HG02763 (cell line): ENCODE measurements around the gene RNPS1.

Experiments used
- ATAC-seq: cut with Tn5 transposase; IDR thresholded peaks from one replicate; pipeline ENCODE4 v1.9.1; 2021; ENCODE audit warnings: mild to moderate bottlenecking, moderate library complexity; ENCODE audit not compliant: unreplicated experiment

Gene RNPS1

DNA sequence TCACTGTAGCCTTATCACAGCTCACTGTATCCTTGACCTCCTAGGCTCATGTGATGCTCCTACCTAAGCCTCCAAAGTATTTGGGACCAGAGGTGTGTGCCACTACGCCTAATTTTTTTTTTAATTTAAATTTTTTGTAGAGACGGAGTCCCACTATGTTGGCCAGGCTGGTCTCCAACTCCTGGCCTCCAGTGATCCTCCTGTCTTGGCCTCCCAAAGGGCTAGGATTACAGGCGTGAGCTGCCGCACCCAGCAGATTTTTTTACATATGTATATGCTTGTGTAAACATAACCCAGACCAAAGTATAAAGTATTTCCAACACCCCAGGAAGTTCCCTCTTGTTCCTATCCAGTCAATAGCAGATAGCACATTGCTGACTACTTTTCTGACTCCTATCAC, 51.6 kb downstream of the RNPS1 start:
- no peak for ATAC-seq

DNA sequence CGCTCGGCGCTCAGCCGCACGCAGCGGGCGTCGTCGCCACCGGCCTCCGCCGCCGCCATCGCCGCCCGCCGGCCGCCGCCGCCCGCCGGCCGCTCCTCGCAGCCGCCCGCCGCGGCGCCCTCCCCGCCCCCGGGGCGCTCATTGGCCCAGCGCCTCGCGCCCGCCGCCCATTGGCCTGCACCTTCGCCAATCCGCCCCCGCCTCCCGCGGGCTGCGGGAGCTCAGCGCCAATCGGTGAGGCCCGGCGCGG, 53.3 kb downstream of the RNPS1 start, which contains the start of gene PGP:
TSS of gene PGP (minus strand) at position 122 of the 250 bp plus-strand sequence. CDS start at position 59, 63 bp downstream.
- ATAC-seq = peak; percentile 89

DNA sequence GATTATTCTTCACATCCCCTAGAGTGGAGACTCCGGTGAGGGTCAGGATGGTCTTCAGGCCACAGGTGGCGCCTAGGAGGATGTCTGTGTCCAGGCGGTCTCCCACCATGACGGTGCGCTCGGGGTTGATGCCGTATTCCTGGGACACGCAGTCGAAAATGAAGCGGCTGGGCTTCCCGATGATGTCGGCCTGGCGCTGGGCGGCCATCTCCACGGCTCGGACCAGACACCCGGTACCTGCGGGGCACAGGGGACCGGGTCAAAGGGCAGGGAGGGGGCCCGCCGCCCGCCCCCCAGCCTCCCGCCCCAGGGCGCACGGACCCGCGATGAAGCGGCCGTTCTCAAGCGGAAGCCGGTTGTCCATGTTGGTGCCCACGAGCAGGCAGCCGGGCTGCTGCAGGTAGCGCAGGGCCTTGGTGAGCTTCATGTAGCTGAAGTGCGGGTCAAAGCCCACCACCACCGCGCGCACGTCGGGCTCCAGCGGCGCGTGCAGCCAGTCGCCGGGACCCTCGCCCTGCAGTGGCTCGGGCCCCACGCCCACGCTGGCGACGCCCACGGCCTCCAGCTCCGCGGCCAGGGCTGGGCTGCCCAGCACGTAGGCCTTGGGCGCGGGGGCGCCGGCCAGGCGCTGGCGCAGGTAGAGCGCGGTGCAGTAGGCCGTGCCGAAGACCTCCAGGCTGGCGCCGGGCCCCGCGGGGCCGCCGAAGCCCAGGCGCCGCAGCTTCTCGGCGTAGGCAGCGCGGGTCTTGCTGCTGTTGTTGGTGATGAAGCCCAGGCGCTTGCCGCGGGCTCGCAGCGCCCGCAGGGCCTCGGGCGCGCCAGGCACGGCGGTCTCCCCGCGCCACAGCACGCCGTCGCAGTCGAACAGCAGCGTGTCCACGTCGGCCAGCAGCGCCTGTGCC, 53.9 kb downstream of the RNPS1 start:
- ATAC-seq = peak; percentile 2

DNA sequence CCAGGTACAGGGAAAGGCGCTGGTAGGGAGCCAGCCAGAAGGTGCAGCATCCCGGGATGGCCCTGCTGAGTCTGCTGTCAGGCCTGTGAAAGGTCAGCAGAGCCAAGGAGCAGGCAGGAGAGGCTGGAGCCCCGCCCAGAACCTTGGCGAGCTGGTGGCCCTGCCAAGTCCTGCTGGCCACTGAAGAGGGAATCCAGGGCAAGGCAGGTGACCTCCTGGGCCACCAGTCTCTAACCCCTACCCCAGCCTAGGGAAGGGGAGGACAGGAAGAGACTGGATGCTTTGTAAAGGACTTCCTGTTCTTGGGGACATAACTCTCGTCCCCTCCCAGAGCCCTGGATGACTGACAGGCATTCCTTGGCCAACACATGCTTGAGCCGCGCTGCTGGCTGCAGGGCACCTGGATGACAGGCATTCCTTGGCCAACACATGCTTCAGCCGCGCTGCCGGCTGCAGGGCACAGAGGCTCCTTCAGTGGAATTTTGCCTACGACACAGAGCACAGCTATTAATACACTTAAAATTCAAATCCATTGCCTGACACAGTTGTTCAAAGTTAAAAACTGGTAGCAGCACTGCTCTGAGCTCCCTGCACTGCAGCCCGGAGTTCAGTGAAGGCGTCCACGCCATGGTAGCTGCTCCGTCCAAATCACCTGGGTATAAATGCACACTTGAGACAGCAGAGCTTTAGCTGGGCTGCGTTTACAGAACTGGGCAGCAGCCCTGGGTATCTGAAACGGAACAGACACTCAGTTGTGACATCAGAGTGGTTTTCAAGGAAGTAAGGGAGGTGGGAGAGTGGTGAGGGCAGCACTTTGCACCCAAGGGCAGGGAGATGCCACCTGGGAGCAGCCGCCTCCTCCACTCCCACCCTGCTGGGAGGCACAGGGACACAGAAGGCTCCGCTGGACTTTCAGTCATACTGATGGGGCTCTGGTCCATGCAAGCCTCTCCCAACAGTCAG, 55.3 kb downstream of the RNPS1 start:
- ATAC-seq = no peak

DNA sequence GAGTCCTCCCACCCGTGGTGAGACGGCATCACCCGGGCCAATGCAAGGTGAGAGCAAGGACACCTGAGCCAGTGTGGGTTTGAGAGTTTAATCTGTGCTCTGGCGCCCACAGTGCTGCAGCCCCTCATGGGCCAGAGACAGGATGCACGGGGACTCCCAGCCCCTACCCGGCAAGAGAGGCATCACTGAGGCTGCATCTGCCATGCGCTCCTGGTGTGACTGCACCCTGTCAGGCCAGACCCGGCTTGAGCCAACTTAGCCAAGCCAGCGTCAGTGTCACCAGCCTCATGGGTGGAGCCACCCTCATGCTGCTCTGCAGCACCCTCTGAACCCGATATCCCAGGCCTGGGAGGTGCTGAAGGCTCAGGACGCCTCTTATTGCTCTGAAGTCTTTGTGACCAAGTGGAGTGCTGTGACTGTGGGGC, 56.0 kb downstream of the RNPS1 start:
- no peak for ATAC-seq

DNA sequence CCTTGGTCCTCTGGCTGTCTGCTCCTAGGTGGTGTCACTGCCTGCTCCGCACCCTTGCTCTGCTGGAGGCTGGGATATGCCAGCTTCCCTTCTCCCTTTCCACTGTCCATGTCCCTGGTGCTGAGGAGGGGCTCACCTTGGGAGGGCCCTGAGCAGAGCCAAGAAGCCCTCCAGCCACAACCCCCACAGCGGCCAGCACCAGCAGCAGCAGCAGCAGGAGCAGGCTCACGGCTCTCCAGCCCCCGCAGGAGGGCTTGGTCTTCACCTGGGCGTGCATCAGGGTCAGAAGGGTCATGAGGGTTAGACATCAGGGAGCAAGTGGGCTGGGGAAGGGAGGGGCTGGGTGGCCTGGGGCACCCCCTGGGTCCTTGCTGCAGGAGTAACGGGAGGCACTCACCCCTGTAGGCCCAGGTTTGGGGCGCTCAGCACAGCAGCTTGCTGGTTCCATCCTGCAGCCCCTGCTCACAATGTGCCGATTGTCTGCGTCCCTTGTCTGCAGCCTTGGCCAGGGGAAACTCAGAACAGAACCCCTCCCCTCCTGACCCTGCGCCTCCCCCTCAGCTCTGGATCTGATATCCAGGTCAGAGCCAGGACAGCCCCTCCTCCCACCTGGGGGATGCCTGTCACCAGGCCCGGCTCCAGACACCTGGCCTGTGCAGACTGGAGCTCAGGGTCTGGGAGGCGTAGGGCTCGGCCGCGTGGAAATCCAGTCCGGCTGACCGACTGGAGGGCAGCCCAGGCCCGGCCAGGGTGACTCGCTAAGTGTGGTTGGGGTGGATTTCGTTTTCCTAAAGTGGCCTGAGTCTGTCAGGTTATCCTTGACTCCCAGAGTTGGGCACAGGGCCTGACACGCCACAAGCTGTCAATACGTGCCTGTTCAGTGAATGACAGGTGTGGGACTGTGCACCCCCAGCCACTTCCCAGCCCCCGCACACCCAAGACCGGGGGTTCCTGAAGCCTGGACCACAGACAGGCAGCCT, 57.2 kb downstream of the RNPS1 start, which contains the start of gene BRICD5:
TSS of gene BRICD5 (minus strand) at position 478 of the 980 bp plus-strand sequence. CDS start at position 448, 30 bp downstream.
- ATAC-seq = no peak

DNA sequence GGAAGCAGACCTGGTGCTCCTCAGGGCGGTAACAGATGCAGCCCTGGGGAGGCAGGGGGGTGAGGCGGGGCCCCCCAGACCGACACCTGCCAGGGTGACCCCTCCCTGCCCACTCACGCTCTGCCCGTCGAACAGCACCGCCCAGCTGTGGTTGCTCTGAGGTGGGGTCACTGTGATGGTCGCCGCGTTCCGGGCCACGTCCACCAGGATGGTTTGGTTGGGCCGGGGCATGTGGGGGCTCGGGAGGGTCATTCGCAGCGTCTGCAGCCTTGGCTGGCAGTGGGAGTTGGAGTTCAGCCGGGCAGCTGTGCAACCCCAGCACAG, 58.0 kb downstream of the RNPS1 start:
- no peak for ATAC-seq

DNA sequence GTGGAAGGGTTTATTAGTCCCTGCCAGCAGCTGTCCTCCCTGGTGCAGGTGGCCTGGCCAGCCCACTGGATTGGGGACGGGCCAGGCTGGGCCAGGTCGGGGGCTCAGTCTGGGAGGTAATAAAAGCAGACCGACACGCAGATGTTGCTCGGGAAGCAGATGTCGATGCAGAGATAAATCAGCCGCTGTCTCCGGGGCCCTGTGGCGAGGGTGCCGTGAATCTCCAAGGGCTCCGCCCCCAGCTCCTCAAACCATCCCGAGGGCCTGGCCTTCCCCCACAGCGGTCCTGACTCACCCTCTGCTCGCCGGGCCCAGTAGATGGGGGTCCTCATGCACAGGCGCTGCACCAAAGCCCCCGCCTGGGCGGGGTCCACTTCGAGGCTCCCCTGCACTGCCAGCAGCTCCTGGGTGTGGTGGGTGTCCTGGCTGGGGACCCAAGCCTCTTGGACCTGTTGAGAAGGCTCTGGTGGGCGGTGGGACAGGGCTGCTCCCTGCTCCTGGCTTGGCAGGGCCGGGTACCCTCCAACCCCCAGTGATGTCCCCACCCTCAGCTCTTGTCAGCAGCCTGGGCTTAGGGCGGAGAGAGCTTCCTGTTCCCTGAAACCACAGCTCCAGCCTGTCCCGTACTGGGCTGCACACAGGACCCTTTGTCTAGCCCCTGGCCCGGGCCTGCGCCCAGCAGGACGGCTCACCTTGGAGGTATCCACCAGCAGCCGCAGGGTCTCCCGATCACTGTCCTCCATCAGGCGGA, 58.5 kb downstream of the RNPS1 start:
- ATAC-seq = no peak

DNA sequence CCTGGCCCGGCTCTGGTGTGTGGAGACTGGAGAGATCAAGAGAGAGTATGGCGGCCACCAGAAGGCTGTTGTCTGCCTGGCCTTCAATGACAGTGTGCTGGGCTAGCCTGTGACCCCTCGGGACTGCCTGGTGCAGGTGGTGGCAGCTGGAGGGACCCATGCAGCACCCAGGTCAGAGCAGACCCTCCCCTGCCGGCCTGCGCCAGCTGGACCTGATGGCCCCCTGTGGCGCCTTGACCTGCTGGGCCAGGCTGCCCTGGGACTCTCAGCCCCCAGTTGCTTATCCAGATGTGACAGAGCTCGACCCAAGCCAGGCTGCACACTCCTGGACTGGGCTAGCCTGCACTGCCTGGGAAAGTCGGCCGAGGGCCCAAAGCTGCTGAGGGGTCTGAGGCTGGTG, 59.2 kb downstream of the RNPS1 start:
- ATAC-seq = no peak

DNA sequence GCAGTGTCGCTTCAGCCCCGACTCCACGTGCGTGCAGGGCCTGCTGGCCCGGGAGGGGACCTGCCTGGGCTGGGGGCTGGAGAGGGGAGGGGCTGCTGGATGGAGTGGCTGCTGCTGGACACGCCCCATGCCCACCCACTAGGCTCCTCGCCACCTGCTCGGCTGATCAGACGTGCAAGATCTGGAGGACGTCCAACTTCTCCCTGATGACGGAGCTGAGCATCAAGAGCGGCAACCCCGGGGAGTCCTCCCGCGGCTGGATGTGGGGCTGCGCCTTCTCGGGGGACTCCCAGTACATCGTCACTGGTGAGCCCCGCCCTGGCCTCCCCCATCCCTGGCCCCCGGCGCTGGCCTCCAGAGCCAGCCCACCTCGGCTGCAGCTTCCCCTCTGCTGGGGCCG, 59.6 kb downstream of the RNPS1 start:
- no peak for ATAC-seq

DNA sequence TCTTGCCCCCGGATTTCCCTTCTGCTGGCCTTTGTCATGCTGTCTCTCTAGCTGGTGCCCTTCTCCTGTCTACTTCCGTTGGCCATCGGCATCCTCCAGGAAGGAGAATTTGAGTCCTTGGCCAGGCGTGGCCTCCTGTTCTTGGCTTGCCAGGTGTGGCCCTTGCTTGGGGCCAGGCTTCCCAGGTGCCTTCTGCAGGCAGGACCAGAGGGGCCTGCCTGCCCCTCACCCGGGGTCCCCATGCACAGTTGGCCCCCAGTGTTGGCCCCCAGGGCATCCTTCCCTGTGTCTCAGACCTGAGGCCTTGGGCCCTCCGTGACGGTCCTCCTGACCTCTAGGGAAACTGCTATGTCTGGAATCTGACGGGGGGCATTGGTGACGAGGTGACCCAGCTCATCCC, 60.1 kb downstream of the RNPS1 start:
- no peak for ATAC-seq

DNA sequence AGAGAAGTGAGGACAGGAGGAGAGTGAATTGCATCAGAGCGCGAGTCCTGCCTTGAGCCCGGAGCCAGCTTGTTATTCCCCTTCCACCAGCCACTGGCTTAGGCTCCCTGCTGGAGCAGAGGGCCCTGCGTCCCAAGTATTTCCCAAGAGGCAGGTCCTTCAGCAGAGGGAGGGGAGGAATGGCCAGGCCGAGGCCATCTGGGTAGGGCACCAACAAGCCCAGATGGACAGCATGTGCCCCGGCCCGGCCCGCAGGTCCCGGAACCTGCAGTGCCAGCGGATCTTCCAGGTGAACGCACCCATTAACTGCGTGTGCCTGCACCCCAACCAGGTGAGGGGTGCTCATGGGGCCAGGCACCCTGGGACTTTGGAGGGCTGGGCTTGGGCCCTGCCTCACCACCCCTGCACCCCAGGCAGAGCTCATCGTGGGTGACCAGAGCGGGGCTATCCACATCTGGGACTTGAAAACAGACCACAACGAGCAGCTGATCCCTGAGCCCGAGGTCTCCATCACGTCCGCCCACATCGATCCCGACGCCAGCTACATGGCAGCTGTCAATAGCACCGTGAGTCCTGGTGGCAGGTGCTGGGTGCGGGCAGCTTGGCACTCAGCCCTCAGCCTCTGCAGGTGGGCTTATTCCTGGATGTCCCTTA, 61.0 kb downstream of the RNPS1 start:
- ATAC-seq = no peak

DNA sequence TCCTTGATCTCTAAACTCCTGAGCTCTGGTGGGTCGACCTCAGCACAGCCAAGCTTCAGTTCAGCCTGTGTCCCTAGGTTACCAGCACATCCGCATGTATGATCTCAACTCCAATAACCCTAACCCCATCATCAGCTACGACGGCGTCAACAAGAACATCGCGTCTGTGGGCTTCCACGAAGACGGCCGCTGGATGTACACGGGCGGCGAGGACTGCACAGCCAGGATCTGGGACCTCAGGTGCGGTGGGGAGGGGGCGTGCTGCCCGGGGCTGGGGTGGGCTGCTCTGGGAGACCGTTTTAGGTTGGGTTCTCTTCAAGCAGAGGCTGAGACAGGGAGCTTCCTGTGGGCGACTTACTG, 61.5 kb downstream of the RNPS1 start:
- no peak for ATAC-seq

DNA sequence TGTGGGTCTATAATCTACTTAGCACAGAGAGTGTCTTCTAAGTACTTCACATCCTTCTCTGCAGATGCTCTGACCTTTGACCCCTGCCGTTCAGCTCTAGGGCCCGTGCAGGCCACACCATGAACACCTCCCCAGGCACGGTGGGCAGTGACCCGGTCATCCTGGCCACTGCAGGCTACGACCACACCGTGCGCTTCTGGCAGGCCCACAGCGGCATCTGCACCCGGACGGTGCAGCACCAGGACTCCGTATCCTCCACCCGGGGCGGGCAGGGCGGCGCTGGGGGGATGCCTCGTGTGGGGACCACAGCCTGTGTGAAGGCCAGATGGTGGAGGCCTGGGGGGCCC, 62.0 kb downstream of the RNPS1 start:
- no peak for ATAC-seq

DNA sequence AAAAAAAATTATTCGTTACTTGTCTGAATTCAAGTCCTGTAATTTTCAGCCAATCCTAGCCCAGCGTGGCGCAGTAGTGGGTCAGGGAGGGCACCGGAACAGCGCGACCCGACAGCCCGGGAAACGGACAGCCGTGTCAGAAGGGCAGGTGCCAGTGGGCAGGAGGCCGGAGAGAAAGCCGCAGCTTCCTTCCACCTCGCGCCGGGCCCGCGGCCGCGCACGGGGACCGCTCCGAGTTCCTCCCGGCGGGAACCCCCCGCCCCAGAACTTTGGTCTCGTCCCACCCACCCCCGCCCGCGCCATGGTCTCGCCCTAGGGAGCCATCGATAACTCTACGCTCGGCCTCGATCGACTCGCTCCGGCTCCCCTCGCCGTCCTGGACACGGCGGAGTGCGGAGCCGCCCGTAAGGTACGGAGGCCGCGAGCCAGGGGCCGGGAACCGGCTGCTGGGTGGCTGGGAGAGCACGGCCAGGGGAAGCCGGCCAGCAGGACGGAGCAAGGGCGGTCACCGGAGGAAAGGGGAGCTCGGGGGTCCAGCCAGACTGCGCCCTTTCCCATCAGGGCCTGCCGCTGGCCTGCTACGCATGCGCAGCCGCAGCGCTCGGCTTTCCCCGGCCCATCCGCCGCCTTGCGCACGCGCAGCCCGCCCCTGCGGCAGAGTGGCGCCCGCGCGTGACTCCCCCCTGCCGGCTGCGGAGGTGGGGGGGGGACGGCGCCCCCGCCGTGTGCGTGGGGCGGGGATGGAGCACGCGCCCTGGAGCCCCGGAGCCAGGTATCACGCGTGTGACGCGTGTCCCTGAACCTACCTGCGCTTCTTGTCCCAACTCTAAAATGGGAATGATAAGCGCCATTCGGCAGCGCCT, 62.6 kb downstream of the RNPS1 start, which contains the start of gene MLST8:
TSS of gene MLST8 (plus strand) at position 351 of the 863 bp plus-strand sequence. CDS start 632 bp downstream, outside the sequence.
- ATAC-seq = peak; percentile 82

DNA sequence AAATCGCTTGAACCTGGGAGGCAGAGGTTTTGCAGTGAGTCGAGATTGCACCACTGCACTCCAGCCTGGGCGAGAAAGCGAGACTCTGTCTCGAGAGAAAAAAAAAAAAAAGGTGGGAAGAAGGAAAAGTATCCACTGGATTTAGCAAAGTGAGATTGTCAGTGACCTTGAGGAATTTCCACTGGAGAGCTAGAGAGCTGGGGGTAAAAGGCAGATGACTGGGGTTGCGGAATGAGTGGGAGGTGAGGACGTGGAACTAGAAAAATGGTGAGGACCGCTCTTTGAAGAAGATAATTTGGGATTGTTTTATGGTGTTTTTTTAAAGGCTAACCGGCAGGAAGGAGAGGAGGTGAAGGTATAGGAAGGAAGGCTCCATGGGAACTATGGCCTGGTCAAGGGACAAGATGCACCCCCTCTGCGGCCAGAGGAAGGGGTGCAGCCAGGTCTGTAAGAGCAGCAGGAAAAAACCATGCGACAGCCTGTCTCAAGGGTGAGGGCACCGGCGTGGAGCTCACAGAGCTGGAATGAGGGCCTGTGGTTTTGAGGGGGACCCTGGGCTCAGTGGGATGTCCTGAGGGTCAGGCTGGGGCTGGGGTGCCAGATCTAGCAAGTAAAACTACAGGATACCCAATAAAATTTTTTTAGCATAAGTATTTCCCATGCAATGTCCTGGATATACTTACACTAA, 63.4 kb downstream of the RNPS1 start:
- ATAC-seq = peak; percentile 2
